Activated CD4-positive, alpha-beta T cell treated with anti-CD3 and anti-CD28 coated beads for 4 hours (primary cell): ENCODE data around the gene FOS.
A peak's percentile ranks its signal among the peaks of the same experiment; 100 is the strongest.
"Not testable (repeated sequence)": the region's sequence is repeated elsewhere in the genome, so short reads cannot be mapped to it uniquely, and the experiment has no call there.

ENCODE experiments used
- DNase-seq, 2 donors: peaks; one replicate each; pipeline ENCODE4 v3.0.0-alpha.2; 2020

FOS gene

DNA sequence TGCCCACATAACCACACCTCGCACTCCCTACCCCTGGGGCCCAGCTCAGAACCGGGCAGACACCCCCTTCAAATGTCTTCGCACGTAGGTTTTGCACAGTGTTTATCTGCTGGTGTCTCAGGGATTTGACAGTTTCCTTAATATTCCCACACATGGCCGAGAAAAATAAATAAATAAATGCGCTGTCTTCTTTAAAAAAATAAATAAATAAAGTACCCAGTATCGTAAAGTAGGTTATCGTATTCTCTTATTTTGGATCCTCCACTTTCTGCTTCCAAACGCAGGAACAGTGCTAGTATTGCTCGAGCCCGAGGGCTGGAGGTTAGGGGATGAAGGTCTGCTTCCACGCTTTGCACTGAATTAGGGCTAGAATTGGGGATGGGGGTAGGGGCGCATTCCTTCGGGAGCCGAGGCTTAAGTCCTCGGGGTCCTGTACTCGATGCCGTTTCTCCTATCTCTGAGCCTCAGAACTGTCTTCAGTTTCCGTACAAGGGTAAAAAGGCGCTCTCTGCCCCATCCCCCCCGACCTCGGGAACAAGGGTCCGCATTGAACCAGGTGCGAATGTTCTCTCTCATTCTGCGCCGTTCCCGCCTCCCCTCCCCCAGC is 710 bp upstream of the FOS start:
- DNase-seq, result no peak

DNA sequence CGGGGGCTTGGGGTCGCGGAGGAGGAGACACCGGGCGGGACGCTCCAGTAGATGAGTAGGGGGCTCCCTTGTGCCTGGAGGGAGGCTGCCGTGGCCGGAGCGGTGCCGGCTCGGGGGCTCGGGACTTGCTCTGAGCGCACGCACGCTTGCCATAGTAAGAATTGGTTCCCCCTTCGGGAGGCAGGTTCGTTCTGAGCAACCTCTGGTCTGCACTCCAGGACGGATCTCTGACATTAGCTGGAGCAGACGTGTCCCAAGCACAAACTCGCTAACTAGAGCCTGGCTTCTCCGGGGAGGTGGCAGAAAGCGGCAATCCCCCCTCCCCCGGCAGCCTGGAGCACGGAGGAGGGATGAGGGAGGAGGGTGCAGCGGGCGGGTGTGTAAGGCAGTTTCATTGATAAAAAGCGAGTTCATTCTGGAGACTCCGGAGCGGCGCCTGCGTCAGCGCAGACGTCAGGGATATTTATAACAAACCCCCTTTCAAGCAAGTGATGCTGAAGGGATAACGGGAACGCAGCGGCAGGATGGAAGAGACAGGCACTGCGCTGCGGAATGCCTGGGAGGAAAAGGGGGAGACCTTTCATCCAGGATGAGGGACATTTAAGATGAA is 630 bp downstream of the FOS start:
- DNase-seq, result peak; percentile 49 to 52

DNA sequence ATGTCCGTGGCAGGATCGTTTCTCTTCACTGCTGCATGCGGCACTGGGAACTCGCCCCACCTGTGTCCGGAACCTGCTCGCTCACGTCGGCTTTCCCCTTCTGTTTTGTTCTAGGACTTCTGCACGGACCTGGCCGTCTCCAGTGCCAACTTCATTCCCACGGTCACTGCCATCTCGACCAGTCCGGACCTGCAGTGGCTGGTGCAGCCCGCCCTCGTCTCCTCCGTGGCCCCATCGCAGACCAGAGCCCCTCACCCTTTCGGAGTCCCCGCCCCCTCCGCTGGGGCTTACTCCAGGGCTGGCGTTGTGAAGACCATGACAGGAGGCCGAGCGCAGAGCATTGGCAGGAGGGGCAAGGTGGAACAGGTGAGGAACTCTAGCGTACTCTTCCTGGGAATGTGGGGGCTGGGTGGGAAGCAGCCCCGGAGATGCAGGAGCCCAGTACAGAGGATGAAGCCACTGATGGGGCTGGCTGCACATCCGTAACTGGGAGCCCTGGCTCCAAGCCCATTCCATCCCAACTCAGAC is 1.2 kb downstream of the FOS start:
- DNase-seq, result no peak

DNA sequence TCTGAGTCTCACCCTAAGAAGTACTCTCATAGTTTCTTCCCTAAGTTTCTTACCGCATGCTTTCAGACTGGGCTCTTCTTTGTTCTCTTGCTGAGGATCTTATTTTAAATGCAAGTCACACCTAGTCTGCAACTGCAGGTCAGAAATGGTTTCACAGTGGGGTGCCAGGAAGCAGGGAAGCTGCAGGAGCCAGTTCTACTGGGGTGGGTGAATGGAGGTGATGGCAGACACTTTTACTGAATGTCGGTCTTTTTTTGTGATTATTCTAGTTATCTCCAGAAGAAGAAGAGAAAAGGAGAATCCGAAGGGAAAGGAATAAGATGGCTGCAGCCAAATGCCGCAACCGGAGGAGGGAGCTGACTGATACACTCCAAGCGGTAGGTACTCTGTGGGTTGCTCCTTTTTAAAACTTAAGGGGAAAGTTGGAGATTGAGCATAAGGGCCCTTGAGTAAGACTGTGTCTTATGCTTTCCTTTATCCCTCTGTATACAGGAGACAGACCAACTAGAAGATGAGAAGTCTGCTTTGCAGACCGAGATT is 1.7 kb downstream of the FOS start:
- no peak for DNase-seq

DNA sequence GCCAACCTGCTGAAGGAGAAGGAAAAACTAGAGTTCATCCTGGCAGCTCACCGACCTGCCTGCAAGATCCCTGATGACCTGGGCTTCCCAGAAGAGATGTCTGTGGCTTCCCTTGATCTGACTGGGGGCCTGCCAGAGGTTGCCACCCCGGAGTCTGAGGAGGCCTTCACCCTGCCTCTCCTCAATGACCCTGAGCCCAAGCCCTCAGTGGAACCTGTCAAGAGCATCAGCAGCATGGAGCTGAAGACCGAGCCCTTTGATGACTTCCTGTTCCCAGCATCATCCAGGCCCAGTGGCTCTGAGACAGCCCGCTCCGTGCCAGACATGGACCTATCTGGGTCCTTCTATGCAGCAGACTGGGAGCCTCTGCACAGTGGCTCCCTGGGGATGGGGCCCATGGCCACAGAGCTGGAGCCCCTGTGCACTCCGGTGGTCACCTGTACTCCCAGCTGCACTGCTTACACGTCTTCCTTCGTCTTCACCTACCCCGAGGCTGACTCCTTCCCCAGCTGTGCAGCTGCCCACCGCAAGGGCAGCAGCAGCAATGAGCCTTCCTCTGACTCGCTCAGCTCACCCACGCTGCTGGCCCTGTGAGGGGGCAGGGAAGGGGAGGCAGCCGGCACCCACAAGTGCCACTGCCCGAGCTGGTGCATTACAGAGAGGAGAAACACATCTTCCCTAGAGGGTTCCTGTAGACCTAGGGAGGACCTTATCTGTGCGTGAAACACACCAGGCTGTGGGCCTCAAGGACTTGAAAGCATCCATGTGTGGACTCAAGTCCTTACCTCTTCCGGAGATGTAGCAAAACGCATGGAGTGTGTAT is 2.4 kb downstream of the FOS start:
- no peak for DNase-seq

DNA sequence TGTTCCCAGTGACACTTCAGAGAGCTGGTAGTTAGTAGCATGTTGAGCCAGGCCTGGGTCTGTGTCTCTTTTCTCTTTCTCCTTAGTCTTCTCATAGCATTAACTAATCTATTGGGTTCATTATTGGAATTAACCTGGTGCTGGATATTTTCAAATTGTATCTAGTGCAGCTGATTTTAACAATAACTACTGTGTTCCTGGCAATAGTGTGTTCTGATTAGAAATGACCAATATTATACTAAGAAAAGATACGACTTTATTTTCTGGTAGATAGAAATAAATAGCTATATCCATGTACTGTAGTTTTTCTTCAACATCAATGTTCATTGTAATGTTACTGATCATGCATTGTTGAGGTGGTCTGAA is 3.0 kb downstream of the FOS start:
- DNase-seq, result no peak

DNA sequence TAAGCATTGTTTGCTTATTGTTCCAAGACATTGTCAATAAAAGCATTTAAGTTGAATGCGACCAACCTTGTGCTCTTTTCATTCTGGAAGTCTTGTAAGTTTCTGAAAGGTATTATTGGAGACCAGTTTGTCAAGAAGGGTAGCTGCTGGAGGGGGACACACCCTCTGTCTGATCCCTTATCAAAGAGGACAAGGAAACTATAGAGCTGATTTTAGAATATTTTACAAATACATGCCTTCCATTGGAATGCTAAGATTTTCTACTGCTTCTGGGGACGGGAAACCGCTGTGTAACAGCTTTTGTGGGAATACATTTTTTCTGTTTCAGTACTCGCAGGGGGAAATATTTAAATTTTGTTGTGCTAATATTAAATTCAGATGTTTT is 3.5 kb downstream of the FOS start:
- DNase-seq, result no peak

DNA sequence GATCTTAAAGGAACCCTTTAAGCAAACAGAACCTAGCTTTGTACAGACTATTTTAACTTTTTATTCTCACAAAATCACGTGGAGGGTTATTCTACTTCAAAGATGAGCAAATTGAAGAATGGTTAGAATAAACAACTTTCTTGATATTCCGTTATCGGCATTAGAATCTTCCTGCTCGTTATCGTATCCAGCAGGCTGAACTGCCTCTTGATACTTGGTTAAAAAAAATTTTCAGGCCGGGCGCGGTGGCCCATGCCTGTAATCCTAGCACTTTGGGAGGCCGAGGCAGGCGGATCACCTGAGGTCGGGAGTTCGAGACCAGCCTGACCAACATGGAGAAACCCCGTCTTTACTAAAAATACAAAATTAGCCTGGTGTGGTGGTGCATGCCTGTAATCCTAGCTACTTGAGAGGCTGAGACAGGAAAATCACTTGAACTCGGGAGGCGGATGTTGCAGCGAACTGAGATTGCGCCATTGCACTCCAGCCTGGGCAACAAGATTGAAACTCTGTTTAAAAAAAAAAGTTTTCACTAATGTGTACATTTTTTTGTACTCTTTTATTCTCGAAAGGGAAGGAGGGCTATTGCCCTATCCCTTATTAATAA is 4.0 kb downstream of the FOS start:
- DNase-seq, result not testable (repeated sequence)

DNA sequence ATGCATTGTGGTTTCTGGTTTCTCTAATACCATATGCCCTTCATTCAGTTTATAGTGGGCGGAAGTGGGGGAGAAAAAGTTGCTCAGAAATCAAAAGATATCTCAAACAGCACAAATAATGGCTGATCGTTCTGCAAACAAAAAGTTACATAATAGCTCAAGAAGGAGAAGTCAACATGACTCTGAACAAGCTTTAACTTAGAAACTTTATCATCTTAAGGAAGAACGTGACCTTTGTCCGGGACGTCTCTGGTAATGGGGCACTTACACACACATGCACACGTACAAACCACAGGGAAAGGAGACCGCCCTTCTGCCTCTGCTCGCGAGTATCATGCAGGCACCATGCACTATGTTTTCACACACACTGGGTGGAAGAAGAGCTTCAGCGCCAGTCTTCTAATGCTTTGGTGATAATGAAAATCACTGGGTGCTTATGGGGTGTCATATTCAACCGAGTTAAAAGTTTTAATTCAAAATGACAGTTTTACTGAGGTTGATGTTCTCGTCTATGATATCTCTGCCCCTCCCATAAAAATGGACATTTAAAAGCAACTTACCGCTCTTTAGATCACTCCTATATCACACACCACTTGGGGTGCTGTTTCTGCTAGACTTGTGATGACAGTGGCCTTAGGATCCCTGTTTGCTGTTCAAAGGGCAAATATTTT is 4.7 kb downstream of the FOS start:
- no peak for DNase-seq

DNA sequence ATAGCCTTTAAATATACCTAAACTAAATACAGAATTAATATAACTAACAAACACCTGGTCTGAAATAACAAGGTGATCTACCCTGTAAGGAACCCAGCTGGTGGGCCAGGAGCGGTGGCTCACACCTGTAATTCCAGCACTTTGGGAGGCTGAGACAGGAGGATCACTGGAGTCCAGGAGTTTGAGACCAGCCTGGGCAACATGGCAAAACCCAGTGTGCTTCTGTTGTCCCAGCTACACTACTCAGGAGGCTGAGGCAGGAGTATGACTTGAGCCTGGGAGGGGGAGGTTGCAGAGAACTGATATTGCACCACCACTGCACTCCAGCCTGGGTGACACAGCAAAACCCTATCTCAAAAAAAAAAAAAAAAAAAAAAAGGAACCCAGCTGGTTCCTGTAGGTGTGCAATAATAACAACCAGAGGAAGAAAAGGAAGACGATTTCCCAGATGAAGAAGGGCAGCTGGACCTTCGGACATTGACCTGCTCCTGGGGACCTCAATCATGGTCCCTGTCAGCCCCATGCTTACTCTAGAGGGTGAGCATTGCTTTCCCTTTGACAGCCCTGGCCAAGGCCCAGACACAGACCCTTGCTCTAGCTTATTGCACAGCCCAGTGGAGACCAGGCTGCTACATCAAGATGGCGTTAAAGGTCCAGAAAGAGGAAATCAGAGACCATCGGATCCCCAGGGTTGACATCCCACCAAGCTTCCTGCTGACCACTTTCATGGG is 5.4 kb downstream of the FOS start:
- no peak for DNase-seq

DNA sequence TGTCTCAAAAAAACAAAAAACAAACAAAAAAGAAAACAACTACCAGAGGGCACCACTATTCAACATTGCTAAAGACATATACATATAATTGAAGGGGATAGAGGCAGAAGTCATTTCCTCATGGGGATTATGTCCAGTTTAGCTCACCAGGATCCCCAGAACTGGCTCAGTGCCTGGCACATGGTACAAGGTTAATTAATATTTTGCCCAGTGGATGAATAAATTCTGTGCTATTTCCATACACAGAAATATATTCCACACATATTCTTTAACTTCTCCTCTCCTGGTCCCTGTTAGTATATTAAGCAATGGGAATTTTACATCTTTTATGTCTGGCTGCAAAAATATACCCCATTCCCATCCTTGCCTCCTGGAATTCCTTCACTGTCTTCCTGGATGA is 6.7 kb downstream of the FOS start:
- DNase-seq, result no peak

DNA sequence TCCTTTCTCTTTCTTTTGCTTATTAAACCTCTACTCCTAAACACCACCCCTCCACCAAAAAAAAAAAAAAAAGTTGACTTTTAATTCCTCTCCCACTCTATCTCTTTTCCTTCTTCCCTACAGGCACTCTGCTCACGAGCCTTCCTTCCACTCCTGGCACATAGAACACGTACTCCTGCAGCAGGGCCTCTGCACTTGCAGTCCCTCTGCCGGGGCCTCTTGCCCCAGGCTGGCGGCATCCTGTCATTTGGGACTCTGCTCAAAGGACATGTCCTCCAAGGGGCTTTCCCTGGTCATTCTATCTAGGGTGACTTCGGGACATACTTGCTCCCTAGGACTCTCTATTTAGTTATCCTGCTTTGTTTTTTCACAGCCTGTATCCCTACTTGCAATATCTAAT is 7.7 kb downstream of the FOS start:
- DNase-seq, result no peak

DNA sequence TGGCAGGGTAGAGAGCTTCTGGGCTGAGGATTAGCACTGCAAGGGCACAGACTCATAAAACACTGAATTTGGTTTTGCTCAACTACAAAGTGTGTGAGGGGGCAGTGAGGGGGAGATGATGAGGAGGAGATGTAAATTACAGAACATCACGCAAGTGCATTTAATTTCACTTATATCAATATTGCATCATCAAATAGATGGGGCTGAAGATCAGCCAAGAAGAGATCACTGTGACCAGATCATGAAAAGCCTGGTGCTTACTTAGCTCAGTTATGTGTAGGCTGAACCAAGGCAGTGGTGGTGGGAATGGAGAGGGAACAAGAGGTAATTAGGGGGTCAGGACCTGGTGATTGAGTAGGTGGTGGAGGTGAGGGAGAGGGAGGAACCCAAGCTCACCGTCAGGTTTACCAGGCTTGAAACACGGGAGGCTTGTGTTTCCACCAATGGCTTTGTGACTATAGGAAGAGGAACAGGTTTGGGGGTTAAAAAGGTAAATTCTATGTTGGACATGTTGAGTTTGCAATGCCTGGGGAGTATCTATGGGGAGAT is 11.3 kb downstream of the FOS start:
- no peak for DNase-seq

DNA sequence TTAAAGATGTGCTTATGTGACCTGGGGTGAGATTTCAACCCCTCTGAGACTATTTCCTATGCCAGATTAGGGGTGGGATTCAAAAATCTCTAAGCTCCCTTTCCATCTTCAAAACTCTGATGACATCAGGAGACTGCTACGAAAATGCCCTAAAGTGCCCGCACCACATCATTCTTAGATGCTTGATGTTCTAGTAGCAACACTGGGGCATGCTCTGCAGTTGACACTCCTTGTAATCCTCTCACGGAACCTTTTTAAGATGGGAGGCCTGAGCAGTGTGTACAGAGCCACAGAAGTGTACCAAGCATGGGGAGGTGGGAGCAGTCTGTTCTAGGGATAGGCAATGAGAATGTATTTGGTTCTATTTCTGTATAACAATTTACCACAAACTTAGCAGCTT is 12.2 kb downstream of the FOS start:
- no peak for DNase-seq

DNA sequence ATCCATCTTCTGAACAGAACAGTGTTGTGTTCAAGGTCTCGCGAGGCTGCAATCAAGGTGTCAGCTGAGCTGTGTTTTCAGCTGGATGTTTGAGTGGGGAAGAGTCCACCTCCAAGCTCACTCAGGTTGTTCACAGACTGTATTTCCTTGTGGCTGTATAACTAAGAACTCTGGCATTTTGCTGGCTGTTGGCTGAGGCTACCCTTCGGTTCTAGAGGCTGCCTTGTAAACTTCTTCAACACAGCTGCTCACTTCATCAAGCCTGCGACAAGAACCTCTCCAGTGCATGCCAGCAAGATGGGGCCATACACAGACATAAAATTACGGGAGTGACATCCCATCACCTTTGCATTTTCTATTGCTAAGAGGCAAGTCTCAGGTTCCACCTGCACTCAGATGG is 12.7 kb downstream of the FOS start:
- no peak for DNase-seq

DNA sequence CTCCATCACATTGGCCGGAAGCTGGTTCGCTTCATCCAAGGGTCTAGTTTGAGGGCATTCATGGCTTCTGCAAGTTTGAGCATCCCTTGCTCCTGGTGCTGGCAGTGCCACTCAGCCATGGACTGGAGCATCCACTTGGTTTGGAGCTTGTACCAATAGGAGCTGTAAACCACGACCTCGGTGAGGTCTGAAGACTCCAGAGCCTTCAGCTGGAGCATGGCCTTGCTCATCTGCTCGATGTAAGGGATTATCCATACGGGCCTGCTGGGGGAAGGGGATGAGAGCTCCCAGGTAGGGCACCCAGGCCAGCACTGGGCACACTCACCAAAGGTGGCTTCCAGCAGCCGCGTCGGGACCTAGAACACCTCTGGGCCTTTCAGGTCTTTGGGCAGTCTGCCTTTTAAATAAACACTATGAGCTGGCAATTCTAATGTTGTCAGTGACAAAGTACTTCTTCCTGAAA is 13.5 kb downstream of the FOS start:
- no peak for DNase-seq

DNA sequence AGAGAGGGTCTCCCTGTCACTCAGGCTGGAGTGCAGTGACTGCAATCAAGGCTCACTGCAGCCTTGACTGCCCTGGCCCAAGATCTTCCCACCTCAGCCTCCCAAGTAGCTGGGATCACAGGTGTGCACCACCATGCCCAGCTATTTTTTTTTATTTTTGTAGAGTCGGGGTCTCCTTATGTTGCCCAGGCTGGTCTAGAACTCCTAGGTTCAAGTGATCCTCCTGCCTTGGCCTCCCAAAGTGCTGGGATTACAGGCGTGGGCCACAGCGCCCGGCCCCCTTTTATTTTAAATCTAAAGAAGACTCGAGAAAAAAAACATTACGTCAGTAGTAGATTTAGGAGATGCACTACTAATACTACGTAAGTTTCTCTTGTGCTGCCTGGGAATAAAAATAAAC is 14.3 kb downstream of the FOS start:
- DNase-seq, result no peak

DNA sequence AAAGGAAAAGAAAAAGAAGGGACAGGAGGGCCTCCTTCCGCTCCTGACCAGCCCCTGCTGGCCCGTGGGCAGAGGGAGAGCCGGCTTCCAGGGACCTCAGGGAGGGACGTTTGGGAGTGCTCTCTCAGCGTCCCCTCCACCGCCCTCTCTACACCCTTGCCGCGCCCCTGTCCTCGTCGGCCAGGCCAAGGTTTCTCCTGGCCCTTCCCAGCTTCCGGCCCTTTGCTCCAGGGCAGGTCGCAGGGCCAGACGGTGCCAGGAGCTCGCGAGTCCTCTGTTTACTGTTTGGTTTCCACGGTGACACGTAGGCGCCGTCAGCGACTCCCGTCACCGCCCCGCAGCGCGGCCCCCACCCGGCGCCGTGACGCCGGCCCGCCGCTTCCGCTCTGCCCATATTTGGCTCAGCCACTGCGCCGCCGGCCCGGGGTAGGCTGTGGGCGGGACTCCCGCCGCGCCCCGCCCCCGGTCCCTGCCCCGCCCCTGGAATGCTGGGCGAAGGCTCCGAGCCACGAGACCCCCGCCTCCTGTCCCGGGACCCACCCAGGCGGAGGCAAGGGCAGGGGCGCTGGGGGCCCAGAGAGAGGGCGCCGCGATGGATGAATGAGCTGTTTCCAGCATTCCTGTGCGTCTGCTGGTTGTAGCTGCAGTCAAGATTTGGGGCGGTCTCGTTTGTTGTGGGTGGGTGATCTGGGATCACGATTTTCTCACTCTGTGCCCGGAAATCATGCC is 15.5 kb downstream of the FOS start:
- peak; percentile 92 to 93 for DNase-seq

DNA sequence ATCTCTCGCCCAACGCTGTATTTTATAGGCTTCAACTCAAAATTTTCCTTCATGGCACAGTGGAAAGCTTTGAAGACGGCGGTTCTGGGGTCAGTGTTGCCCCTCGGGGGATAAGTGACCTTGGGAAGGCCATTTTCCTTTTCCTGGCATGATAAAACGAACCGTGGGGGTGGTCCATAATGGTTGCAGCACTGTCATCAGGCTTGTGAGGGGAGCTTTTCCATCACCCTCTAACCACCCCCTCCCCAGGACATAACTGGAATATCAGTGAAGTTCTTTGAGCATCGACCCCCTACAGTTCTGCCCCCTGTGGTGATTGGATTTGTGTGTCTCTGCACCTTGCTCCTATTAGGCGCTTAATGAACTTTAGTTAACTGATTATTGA is 16.0 kb downstream of the FOS start:
- no peak for DNase-seq

DNA sequence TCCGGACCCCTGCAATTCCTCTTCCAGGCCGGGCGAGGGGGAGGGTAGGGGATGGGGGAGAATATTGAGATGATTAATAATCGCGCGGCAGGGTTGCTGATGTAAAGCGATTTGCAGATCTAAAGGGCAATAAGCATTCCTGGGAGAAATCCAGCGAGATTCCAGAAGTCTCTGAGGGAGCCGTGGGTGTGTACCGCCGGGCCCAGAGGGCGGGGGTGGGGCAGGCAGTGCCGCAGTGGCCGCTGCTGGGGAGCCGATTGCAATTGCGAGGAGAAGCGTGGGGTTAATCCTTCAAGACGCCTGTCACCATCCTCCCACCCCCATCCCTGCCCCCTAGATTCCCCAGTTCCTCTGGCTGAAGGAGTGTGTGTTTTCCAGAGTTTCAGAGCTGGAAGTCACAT is 16.4 kb downstream of the FOS start:
- no peak for DNase-seq
